ENCODE measurements around the gene ZSWIM6. TPM values are rescaled to one million over a fixed set of nuclear protein-coding genes. Genes with fewer than 3 reads are reported as not detected.

Gene ZSWIM6
- polyA plus RNA-seq, 1 of the 3 experiments (the other 2 are of a cell fraction), result 7.4 TPM

GRCh38 chr5:61333954-61334867, 2.2 kb downstream of the ZSWIM6 start:
- Histone ChIP-seq H3K4me1 (ENCODE audit: control insufficient read depth in 1 of 2, insufficient read depth in 2 of 2, low read depth in 1 of 2, low read length in 1 of 2) (peaks cover 0 to 19% of the 10 kb centered on the region in 2 experiments; a peak in 2 of 4 replicates), H4K20me1 (ENCODE audit: insufficient read depth) (peaks cover 60% of the 10 kb centered on the region), H3K9me3 (no peaks in the 10 kb centered on the region), H3K36me3 (replicated peaks in 1 of 2; ENCODE audit: control insufficient read depth in 1 of 2, insufficient read depth in 2 of 2, low read length in 1 of 2) (no peaks in the 10 kb centered on the region), H3K27me3 (ENCODE audit: insufficient read depth) (no peaks in the 10 kb centered on the region), H3K27ac (ENCODE audit: low read depth in 2 of 2, low read length in 1 of 2) (peak overlapping the region in 1 of 2 experiments; percentile 68; a peak in 2 of 4 replicates), H3K4me2 (peak overlapping the region; percentile 92), H3F3A (replicated peaks; ENCODE audit: insufficient read depth) (no peaks in the 10 kb centered on the region), H3K9me2 (no peaks in the 10 kb centered on the region), H3K4me3 (ENCODE audit: low read depth in 2 of 2, low read length in 1 of 2) (peak overlapping the region; percentile 85 to 94), H3K79me2 (ENCODE audit: insufficient read depth) (peaks cover 64% of the 10 kb centered on the region), H3K9ac (peak overlapping the region; percentile 91), H2AFZ (ENCODE audit: low read depth) (no peak overlapping the region)
- DNase-seq, result no peak
- WGBS (ENCODE audit: low lambda C conversion rate), result 29% methylated on average over 10 of the region's 17 CpGs
- TF ChIP-seq RFX5 (IDR thresholded peaks at IDR 0.05; ENCODE audit: low read length) (no peak), MAX (IDR thresholded peaks at IDR 0.05; ENCODE audit: low read depth) (0 out of 2 replicates have a peak, but pooled peaks have one; percentile 16), MXI1 (IDR thresholded peaks at IDR 0.05; ENCODE audit: low read depth, low read length) (peak; percentile 30; the same call in 1 of the 2 replicates)
- POLR2A ChIA-PET, result interaction anchor here (0.6 kb wide), 1 partner anchor 323 kb away, joined by 3 read pairs; no protein-coding TSS in a partner anchor
- CTCF ChIA-PET, result interaction anchor here (0.9 to 1.6 kb wide), 5 partner anchors 11 to 375 kb away, joined by 3 to 8 read pairs (median 3); no protein-coding TSS in a partner anchor

- Histone ChIP-seq H3K4me2 (peak overlapping the region; percentile 92), H3K9me3 (no peaks in the 10 kb centered on the region), H2AFZ (ENCODE audit: low read depth) (no peak overlapping the region), H3K79me2 (ENCODE audit: insufficient read depth) (peaks cover 73% of the 10 kb centered on the region), H3K36me3 (replicated peaks in 1 of 2; ENCODE audit: control insufficient read depth in 1 of 2, insufficient read depth in 2 of 2, low read length in 1 of 2) (no peaks in the 10 kb centered on the region), H3F3A (replicated peaks; ENCODE audit: insufficient read depth) (no peaks in the 10 kb centered on the region), H3K9me2 (no peaks in the 10 kb centered on the region), H3K27me3 (ENCODE audit: insufficient read depth) (no peaks in the 10 kb centered on the region), H3K4me1 (ENCODE audit: control insufficient read depth in 1 of 2, insufficient read depth in 2 of 2, low read depth in 1 of 2, low read length in 1 of 2) (peaks cover 0 to 11% of the 10 kb centered on the region in 2 experiments; a peak in 2 of 4 replicates), H3K27ac (ENCODE audit: low read depth in 2 of 2, low read length in 1 of 2) (peak overlapping the region in 1 of 2 experiments; percentile 5; a peak in 1 of 4 replicates), H3K9ac (peak overlapping the region; percentile 91; the same call in 1 of the 2 replicates), H3K4me3 (ENCODE audit: low read depth in 2 of 2, low read length in 1 of 2) (peak overlapping the region; percentile 85 to 94), H4K20me1 (ENCODE audit: insufficient read depth) (peaks cover 68% of the 10 kb centered on the region)
- TF ChIP-seq PBX3 (IDR thresholded peaks at IDR 0.05) (peak; percentile 37), RFX5 (IDR thresholded peaks at IDR 0.05; ENCODE audit: low read length) (no peak), YY1 (IDR thresholded peaks at IDR 0.05; ENCODE audit: low read depth) (no peak), GATA2 (CRISPR knock-in tag; IDR thresholded peaks at IDR 0.05) (no peak), TAF1 (IDR thresholded peaks at IDR 0.05; ENCODE audit: borderline replicate concordance, low read depth, low read length) (no peak), MEF2A (IDR thresholded peaks at IDR 0.05; ENCODE audit: borderline replicate concordance, low read depth) (no peak), ZBTB33 (IDR thresholded peaks at IDR 0.05; ENCODE audit: borderline replicate concordance, low read depth) (no peak), TEAD4 (IDR thresholded peaks at IDR 0.05; ENCODE audit: borderline replicate concordance, insufficient read depth) (no peak)
- peak; percentile 27 for DNase-seq
- ChIA-PET POLR2A (no interaction called here), CTCF (interaction anchor here (1.4 to 2.3 kb wide), 3 partner anchors 171 to 324 kb away, joined by 3 to 5 read pairs (median 3); no protein-coding TSS in a partner anchor)
- WGBS (ENCODE audit: low lambda C conversion rate), result 70% methylated on average over 10 of the region's 10 CpGs
Observed at GRCh38 chr5:61334868-61335615, 3.0 kb downstream of the ZSWIM6 start.

Data from SK-N-SH (cell line).